Sigmoid colon (tissue), 4 donors: Measurements from ENCODE around the gene ZSCAN16.

Experiments
- CTCF ChIP-seq, 4 experiments: fragments of 450-650 bp in 3 of 4; fragments of 200-600 bp in 1 of 4; IDR thresholded peaks; one replicate each; pipeline ENCODE4 v1.5.1; 2016 to 2019; ENCODE audit warnings: antibody characterized with exemption in 4 of 4, mild to moderate bottlenecking in 3 of 4, moderate library complexity in 2 of 4
- EP300 ChIP-seq, 4 donors: sonication (generic); formaldehyde crosslinking; IDR thresholded peaks; one replicate each; pipeline ENCODE4 v1.6.1; 2017; ENCODE audit warnings: antibody characterized with exemption in 4 of 4

GRCh38 chr6:28154357-28154756 lies 29.9 kb downstream of the ZSCAN16 start:
- TF ChIP-seq CTCF (IDR thresholded peaks at IDR 0.05), result no peak
- TF ChIP-seq EP300 (IDR thresholded peaks at IDR 0.05), result no peak
